Left ventricle myocardium inferior (tissue), 1 donor: Measurements from ENCODE around the gene MED26. TPM values are rescaled to one million over a fixed set of nuclear protein-coding genes. Genes with fewer than 3 reads are reported as not detected.
A peak's percentile ranks its signal among the peaks of the same experiment; 100 is the strongest.

ENCODE experiments used
- DNase-seq: peaks from one replicate; pipeline ENCODE4 v3.0.0-alpha.2; 2020
- H3K27ac ChIP-seq: fragments of 200-600 bp; replicated peaks from 2 replicates; pipeline ENCODE4 v1.8.0; 2021
- H3K27me3 ChIP-seq: fragments of 200-600 bp; 2 replicates; pipeline ENCODE4 v1.8.0; 2021; ENCODE audit warnings: low read depth
- H3K36me3 ChIP-seq: fragments of 200-600 bp; 2 replicates; pipeline ENCODE4 v1.8.0; 2021
- H3K4me1 ChIP-seq: fragments of 200-600 bp; 2 replicates; pipeline ENCODE4 v1.8.0; 2021
- H3K4me3 ChIP-seq: fragments of 200-600 bp; 2 replicates; pipeline ENCODE4 v1.8.0; 2021; ENCODE audit warnings: mild to moderate bottlenecking, moderate library complexity
- H3K9me3 ChIP-seq: fragments of 200-600 bp; replicated peaks from 2 replicates; pipeline ENCODE4 v1.8.0; 2021
- intact Hi-C: fragments of 100-400 bp; cut with micrococcal nuclease; formaldehyde crosslinking; loops from one replicate; pipeline ENCODE4 v1.11.0; 2022
- total RNA-seq: library from RNA; stranded (reverse); fragmentation: NEBNext Ultra II Directional; extraction: Animal tissue kit (Norgen Biotek cat#: 25700); gene quantifications from one replicate; pipeline ENCODE4 v1.2.1, GENCODE V29; 2021
- TF ChIP-seq, protein P1 (sequence below): fragments of 200-600 bp; IDR thresholded peaks from 2 replicates; pipeline ENCODE4 v1.8.0; 2021; ENCODE audit warnings: antibody characterized with exemption, mild to moderate bottlenecking, borderline replicate concordance
- donor health status: DM: no; HTN: yes; CAD: no; lungs with severe emphysema.

MED26 gene
- total RNA-seq, 1 donor from 2014 or later = 4.0 TPM

DNA sequence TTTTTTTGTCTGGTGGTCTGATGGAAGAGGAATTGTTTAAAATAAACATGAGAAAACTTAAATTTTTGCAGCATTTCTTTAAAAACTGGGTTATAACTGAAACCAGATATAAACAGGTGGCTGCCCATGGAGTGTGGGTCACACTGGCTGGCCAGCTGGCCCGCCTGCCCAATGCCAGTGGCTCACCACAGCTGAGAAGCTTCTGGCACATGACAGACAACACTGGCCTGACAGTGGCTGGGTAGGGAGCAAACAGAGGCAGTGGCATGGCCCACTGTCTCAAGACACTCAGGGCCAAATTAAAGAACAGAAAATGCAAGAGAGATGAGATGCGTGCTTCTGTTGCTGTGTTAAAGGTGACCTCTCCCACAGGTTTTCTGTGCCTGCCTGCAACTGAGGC is 52.7 kb downstream of the MED26 start:
- Histone ChIP-seq H3K9me3 (no peaks in the 10 kb centered on the region), H3K27me3 (no peaks in the 10 kb centered on the region), H3K27ac (no peak overlapping the region), H3K36me3 (peaks cover 40% of the 10 kb centered on the region), H3K4me3 (no peak overlapping the region), H3K4me1 (peaks cover 72% of the 10 kb centered on the region)
- DNase-seq = no peak
- TF ChIP-seq, protein P1, sequence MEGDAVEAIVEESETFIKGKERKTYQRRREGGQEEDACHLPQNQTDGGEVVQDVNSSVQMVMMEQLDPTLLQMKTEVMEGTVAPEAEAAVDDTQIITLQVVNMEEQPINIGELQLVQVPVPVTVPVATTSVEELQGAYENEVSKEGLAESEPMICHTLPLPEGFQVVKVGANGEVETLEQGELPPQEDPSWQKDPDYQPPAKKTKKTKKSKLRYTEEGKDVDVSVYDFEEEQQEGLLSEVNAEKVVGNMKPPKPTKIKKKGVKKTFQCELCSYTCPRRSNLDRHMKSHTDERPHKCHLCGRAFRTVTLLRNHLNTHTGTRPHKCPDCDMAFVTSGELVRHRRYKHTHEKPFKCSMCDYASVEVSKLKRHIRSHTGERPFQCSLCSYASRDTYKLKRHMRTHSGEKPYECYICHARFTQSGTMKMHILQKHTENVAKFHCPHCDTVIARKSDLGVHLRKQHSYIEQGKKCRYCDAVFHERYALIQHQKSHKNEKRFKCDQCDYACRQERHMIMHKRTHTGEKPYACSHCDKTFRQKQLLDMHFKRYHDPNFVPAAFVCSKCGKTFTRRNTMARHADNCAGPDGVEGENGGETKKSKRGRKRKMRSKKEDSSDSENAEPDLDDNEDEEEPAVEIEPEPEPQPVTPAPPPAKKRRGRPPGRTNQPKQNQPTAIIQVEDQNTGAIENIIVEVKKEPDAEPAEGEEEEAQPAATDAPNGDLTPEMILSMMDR = no peak
- intact Hi-C loops = no loop called here

DNA sequence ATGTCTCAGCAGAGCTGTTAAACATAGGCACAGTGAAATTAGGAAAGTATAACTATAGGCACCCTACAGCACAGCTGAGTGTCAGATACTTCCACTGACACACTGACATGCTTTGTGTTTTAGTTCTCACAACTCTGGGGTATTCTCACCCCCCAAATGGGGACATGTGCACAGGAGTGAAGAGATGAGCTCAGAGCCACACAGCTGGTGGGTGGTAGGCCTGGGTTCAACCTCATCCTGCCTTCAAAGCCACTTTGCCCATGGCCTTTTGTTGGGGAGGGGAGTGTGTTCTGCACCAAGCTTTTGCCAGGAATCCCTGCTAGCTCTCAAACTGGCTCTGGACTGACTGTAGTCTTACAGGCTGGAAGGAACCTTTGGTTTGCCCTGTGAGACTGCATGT is 54.1 kb downstream of the MED26 start:
- TF ChIP-seq, protein P1 = no peak
- Histone ChIP-seq H3K27ac (no peak overlapping the region), H3K27me3 (no peaks in the 10 kb centered on the region), H3K4me3 (peak overlapping the region; percentile 92), H3K4me1 (peaks cover 62% of the 10 kb centered on the region), H3K9me3 (no peaks in the 10 kb centered on the region), H3K36me3 (peaks cover 40% of the 10 kb centered on the region)
- intact Hi-C loops = no loop called here
- no peak for DNase-seq

DNA sequence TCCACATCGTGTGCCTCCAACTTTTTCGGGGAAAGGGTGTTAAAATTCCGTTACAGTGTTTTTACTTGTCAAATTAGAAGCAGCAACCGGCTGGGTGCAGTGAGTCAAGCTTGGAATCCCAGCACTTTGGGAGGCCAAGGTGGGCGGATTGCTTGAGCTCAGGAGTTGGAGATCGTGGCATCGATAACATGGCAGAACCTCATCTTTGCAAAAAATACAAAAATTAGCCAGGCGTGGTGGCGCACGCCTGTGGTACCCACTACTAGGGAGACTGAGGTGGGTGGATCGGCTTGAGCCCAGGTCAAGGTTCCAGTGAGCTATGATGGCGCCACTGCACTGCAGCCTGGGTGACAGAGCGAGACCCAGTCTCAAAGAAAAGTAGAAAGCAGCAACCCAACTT is 54.7 kb downstream of the MED26 start:
- DNase-seq = no peak
- intact Hi-C loops = no loop called here
- TF ChIP-seq, protein P1 = no peak
- H3K36me3 ChIP-seq = peaks cover 40% of the 10 kb centered on the region
- H3K4me3 ChIP-seq = peak overlapping the region; percentile 92
- peak overlapping the region; percentile 93 for H3K27ac ChIP-seq
- no peaks in the 10 kb centered on the region for H3K9me3 ChIP-seq
- no peaks in the 10 kb centered on the region for H3K27me3 ChIP-seq
- peaks cover 61% of the 10 kb centered on the region for H3K4me1 ChIP-seq

DNA sequence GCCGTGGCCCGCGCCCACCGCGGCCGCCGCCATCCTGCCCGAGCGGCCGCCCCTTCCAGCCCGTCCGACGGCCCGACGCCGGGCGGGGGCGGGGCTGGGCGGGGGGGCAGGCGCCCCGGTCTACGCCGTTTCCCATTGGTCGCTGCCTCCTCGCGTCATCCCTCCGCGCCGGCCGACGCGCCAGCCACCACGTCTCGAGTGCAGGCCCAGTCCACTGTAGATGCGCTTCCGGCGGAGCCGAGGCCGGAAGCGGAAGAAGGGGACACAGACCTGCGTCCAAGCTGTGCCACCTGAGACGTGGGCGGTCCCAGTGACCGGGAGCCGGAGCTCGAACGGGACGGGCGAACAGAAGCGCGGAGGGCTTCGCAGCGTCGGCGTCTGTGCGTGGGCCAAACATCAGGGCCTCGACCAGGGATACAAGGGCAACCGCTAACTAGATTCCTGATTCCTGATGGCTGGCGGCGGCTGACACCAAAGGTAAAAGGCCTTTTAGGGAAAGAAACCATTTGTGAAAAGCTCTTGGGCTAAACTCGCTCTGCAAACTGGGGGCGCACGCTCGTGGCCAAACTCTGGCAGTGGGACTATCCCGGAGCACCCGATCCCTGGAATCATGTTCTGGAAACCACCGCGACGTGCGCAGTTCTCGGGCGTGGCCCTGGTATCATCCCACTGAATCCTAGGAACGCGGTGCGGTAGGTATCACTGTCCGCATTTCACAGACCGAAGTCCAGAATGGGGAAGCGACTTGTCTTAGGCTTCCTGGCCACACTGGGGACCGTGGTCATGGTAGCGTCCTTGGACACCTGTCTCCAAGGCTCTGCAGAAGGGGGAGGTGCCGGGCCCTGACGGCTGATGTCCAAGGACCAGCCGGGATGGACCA is 55.4 kb downstream of the MED26 start, which contains the start of gene SLC35E1:
SLC35E1 (minus strand) TSS at position 84 of the 880 bp plus-strand sequence; CDS start at position 33, 51 bp downstream.
- intact Hi-C loops = no loop called here
- peaks cover 40% of the 10 kb centered on the region for H3K36me3 ChIP-seq
- DNase-seq = peak; percentile 95
- no peaks in the 10 kb centered on the region for H3K27me3 ChIP-seq
- H3K9me3 ChIP-seq = no peaks in the 10 kb centered on the region
- H3K4me1 ChIP-seq = peaks cover 58% of the 10 kb centered on the region
- H3K27ac ChIP-seq = peak within 1 kb of the TSS; percentile 93
- TF ChIP-seq, protein P1 = no peak
- H3K4me3 ChIP-seq = peak within 1 kb of the TSS; percentile 92

DNA sequence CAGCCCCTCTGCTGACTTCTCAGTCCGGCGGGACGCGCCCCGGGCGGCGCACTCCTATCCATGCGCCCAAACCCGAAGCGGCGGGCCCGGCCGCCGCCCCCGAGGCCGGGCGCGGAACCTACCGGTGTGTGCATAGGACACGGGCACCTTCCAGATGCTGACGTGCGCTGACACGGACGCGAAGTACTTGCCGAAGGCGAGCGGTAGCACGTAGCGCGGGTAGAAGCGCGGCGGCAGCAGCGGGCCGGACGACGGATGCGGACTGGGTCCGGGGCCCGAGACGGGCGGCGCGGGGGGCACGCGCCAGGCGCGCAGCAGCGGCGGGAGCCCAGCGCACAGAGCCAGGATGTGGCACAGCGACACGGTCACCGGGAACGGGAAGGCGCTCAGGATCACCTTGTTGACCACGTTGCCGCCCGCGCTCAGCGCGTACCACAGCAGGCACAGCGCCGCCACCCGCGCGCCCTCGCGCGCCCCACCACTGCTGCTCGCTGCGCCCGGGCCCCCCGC is 56.1 kb downstream of the MED26 start:
- TF ChIP-seq, protein P1 = no peak
- Histone ChIP-seq H3K9me3 (no peaks in the 10 kb centered on the region), H3K4me1 (peaks cover 51% of the 10 kb centered on the region), H3K27ac (peak overlapping the region; percentile 93), H3K4me3 (peak overlapping the region; percentile 92), H3K27me3 (no peaks in the 10 kb centered on the region), H3K36me3 (peaks cover 40% of the 10 kb centered on the region)
- no peak for DNase-seq
- intact Hi-C loops = no loop called here
